PC-3 (cell line): ENCODE data around the gene UBE2F. TPM values are rescaled to one million over a fixed set of nuclear protein-coding genes. Genes with fewer than 3 reads are reported as not detected.
"Not testable (repeated sequence)": the region's sequence is repeated elsewhere in the genome, so short reads cannot be mapped to it uniquely, and the experiment has no call there.

Source experiments
- ATAC-seq: fragments of 200-7000 bp; cut with Tn5 transposase; 2 replicates; pipeline ENCODE4 v1.9.1; 2020; ENCODE audit warnings: mild to moderate bottlenecking, moderate library complexity
- BruUV-seq: library from RNA; stranded (reverse); fragments of 400-500 nt; replicated peaks from 2 replicates; lab custom pipeline; 2021; lab: Mats Ljungman, UMichigan
- CTCF ChIA-PET: fragments of 300-600 bp; sonication (Branson Sonifier 250); formaldehyde crosslinking; loops from one replicate; lab custom pipeline; 2022; ENCODE audit warnings: antibody characterized with exemption; lab: Charles Lee
- POLR2A ChIA-PET: fragments of 300-600 bp; sonication (Branson Sonifier 250); formaldehyde crosslinking; loops from one replicate; lab custom pipeline; 2022; ENCODE audit warnings: antibody characterized with exemption; ENCODE audit not compliant: unreplicated experiment; lab: Charles Lee
- DNase-seq: peaks from one replicate; pipeline ENCODE4 v3.0.0-alpha.2; 2015
- H2AFZ ChIP-seq: fragments of 300-600 bp; sonication (generic); 2 replicates; pipeline ENCODE4 v1.6.0; 2016; ENCODE audit warnings: antibody characterized with exemption, low read length
- H3F3A ChIP-seq: fragments of 300-600 bp; sonication (generic); one replicate; pipeline ENCODE4 v1.6.0; 2017; ENCODE audit warnings: antibody characterized with exemption, low read length, control low read depth, mild to moderate bottlenecking; ENCODE audit not compliant: unreplicated experiment
- H3K27ac ChIP-seq: fragments of 300-600 bp; sonication (generic); 2 replicates; pipeline ENCODE4 v1.5.1; 2016; ENCODE audit warnings: mild to moderate bottlenecking, low read length
- H3K27me3 ChIP-seq: fragments of 300-600 bp; sonication (generic); 2 replicates; pipeline ENCODE4 v1.6.1; 2016; ENCODE audit warnings: low read length, mixed read lengths
- H3K36me3 ChIP-seq: fragments of 300-600 bp; sonication (generic); 2 replicates; pipeline ENCODE4 v1.6.1; 2016; ENCODE audit warnings: low read depth, mixed run types, low read length, mixed read lengths
- H3K4me1 ChIP-seq: fragments of 300-600 bp; sonication (generic); 2 replicates; pipeline ENCODE4 v1.5.1; 2016; ENCODE audit warnings: low read length; ENCODE audit not compliant: insufficient read depth
- H3K4me2 ChIP-seq: fragments of 300-600 bp; sonication (generic); 2 replicates; pipeline ENCODE4 v1.6.0; 2016; ENCODE audit warnings: low read length
- H3K4me3 ChIP-seq: fragments of 300-600 bp; sonication (generic); 2 replicates; pipeline ENCODE4 v1.5.1; 2016; ENCODE audit warnings: mild to moderate bottlenecking, low read length, mixed read lengths
- H3K79me2 ChIP-seq: fragments of 300-600 bp; sonication (generic); 2 replicates; pipeline ENCODE4 v1.6.1; 2017; ENCODE audit warnings: low read length, mixed read lengths
- H3K9ac ChIP-seq: fragments of 300-600 bp; sonication (generic); 2 replicates; pipeline ENCODE4 v1.6.0; 2016; ENCODE audit warnings: mild to moderate bottlenecking, low read length
- H3K9me2 ChIP-seq: fragments of 300-600 bp; sonication (generic); replicated peaks from 2 replicates; pipeline ENCODE4 v1.6.1; 2016; ENCODE audit warnings: mixed run types, low read length, mixed read lengths
- H3K9me3 ChIP-seq: fragments of 300-600 bp; sonication (generic); 2 replicates; pipeline ENCODE4 v1.6.1; 2016; ENCODE audit warnings: low read length, mixed read lengths
- H4K20me1 ChIP-seq: fragments of 300-600 bp; sonication (generic); 2 replicates; pipeline ENCODE4 v1.6.1; 2016; ENCODE audit warnings: low read length, mixed read lengths
- EZH2 ChIP-seq: fragments of 300-600 bp; sonication (generic); IDR thresholded peaks from one replicate; pipeline ENCODE4 v1.6.1; 2017; ENCODE audit warnings: antibody characterized with exemption, mild to moderate bottlenecking, low read length; ENCODE audit not compliant: unreplicated experiment
- EZH2phosphoT487 ChIP-seq: fragments of 300-600 bp; sonication (generic); IDR thresholded peaks from 2 replicates; pipeline ENCODE4 v1.6.1; 2018; ENCODE audit warnings: mild to moderate bottlenecking, antibody characterized with exemption, low read length, borderline replicate concordance
- intact Hi-C: fragments of 100-400 bp; cut with micrococcal nuclease; formaldehyde crosslinking; loops from 2 replicates; pipeline ENCODE4 v1.9.0; 2023
- total RNA-seq: library from RNA; depleted of rRNA; stranded (reverse); fragments of >200 nt; gene quantifications from 2 replicates; pipeline ENCODE4 v1.2.3, GENCODE V29; 2014
- TF ChIP-seq, protein P1 (sequence below): fragments of 300-600 bp; sonication (generic); conservative IDR thresholded peaks from 2 replicates; pipeline ENCODE4 v1.5.1; 2017; ENCODE audit warnings: antibody characterized with exemption, low read depth, mild to moderate bottlenecking, low read length

Gene UBE2F
- total RNA-seq, 1 experiment from 2014 or later = 57.8 TPM

DNA sequence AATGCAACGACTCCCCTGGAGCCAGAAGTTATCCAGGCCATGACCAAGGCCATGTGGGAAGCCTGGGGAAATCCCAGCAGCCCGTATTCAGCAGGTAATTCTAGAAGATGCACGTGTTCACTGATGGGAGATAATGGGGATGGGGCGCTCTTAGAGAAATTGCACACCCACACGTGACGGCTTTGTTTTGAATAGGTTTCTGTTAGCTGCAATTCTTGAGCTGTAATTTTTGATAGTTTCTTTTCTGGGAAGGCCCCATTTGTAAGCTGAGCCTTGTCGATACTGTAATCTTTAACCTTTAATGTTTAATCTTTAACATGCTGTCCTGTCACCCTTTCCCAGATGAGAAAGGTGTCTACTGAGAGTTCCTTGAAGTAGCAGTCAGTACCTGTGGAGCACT, 97.6 kb downstream of the UBE2F start:
- CTCF ChIA-PET = no interaction called here

DNA sequence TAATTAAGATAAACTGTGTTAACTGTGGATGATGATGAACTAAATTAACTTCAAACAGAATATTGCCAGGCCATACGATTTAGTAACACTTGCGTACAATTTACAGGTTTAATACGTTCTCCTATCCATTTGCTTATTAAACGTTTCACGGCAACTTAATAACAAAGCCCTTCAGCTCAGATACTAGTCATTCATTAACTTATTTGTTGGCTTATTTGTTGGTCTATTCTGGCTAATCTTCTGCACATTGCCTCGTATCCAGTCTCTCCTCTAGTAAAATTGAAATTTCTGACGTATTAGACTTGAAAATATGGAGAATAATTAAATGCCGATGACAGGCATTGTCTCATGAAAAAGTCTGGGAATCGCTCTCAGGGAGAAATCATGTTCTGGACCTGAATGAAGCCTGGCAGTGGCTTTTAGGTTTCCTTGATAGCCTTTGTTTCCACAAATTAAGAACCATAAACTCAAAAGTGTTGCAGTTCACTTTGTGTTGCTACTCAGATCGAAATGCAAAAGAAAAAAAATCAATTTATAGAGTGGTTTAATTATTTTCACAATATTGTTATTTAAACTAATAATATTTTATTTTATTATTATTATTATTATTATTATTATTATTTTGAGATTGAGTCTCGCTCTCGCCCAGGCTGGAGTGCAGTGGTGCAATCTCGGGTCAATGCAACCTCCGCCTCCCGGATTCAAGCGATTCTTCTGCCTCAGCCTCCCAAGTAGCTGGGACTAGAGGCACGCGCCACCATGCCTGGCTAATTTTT, 98.4 kb downstream of the UBE2F start:
- Histone ChIP-seq H3K9me3 (no peaks in the 10 kb centered on the region), H4K20me1 (no peaks in the 10 kb centered on the region), H3K36me3 (peaks cover 22% of the 10 kb centered on the region), H3K9ac (no peak overlapping the region), H3K27me3 (no peaks in the 10 kb centered on the region), H3K4me1 (peaks cover 10% of the 10 kb centered on the region; the same call in 1 of the 2 replicates), H3F3A (no peaks in the 10 kb centered on the region), H3K79me2 (peaks cover 22% of the 10 kb centered on the region), H3K4me3 (no peak overlapping the region), H3K9me2 (no peaks in the 10 kb centered on the region), H2AFZ (no peak overlapping the region), H3K27ac (no peak overlapping the region), H3K4me2 (no peak overlapping the region)
- CTCF ChIA-PET = no interaction called here
- intact Hi-C loops = no loop called here
- POLR2A ChIA-PET = no interaction called here
- DNase-seq (no peak), ATAC-seq (no peak)
- no peak for TF ChIP-seq EZH2phosphoT487
- TF ChIP-seq EZH2 = no peak
- TF ChIP-seq, protein P1, sequence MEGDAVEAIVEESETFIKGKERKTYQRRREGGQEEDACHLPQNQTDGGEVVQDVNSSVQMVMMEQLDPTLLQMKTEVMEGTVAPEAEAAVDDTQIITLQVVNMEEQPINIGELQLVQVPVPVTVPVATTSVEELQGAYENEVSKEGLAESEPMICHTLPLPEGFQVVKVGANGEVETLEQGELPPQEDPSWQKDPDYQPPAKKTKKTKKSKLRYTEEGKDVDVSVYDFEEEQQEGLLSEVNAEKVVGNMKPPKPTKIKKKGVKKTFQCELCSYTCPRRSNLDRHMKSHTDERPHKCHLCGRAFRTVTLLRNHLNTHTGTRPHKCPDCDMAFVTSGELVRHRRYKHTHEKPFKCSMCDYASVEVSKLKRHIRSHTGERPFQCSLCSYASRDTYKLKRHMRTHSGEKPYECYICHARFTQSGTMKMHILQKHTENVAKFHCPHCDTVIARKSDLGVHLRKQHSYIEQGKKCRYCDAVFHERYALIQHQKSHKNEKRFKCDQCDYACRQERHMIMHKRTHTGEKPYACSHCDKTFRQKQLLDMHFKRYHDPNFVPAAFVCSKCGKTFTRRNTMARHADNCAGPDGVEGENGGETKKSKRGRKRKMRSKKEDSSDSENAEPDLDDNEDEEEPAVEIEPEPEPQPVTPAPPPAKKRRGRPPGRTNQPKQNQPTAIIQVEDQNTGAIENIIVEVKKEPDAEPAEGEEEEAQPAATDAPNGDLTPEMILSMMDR = no peak
- BruUV-seq = no TSS peak

More for the DNA sequence above, 97.6 kb downstream of the UBE2F start:
- POLR2A ChIA-PET = no interaction called here
- TF ChIP-seq, protein P1 = no peak
- TF ChIP-seq EZH2 = no peak
- no peak for TF ChIP-seq EZH2phosphoT487
- Histone ChIP-seq H3K4me2 (no peak overlapping the region), H3K9me2 (no peaks in the 10 kb centered on the region), H3K9me3 (no peaks in the 10 kb centered on the region), H3K4me3 (no peak overlapping the region), H3K9ac (no peak overlapping the region), H3K79me2 (peaks cover 25% of the 10 kb centered on the region), H4K20me1 (no peaks in the 10 kb centered on the region), H3K36me3 (peaks cover 19% of the 10 kb centered on the region), H2AFZ (no peak overlapping the region), H3K4me1 (peaks cover 18% of the 10 kb centered on the region; the same call in 1 of the 2 replicates), H3F3A (no peaks in the 10 kb centered on the region), H3K27ac (no peak overlapping the region), H3K27me3 (no peaks in the 10 kb centered on the region)
- intact Hi-C loops = loop anchor here (5.0 kb wide), 1 partner anchor 202 kb away; no protein-coding TSS in a partner anchor
- DNase-seq (no peak), ATAC-seq (no peak)
- BruUV-seq = no TSS peak

DNA sequence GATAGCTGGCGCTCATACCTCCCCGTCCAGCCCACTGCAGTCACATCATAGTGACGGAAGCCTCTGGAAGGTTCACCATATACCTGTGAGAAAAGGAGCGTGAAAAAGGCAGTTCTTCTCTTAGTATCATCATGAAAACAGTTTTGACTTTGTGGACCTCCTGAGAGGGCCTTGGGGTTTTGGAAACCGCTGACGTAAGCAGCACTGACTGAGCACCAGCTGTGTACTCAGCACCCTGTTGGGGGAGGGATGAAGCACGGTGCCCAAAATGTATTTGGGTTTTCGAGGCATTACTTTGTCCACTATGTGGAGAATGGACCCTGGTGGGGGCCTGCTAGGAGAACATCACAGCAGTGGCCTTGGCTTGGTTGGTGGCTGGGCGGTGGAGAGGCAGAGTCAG, 99.4 kb downstream of the UBE2F start:
- no peak for DNase-seq
- peaks cover 10% of the 10 kb centered on the region; the same call in 1 of the 2 replicates for H3K4me1 ChIP-seq
- H3K79me2 ChIP-seq = peaks cover 18% of the 10 kb centered on the region
- H3K27ac ChIP-seq = no peak overlapping the region
- no peak overlapping the region for H3K4me3 ChIP-seq
- no peak overlapping the region for H3K9ac ChIP-seq
- no peak for TF ChIP-seq EZH2phosphoT487
- ATAC-seq = no peak
- intact Hi-C loops = no loop called here
- H3K9me2 ChIP-seq = no peaks in the 10 kb centered on the region
- ChIA-PET POLR2A (no interaction called here), CTCF (no interaction called here)
- H3K36me3 ChIP-seq = peaks cover 22% of the 10 kb centered on the region
- H2AFZ ChIP-seq = no peak overlapping the region
- no peaks in the 10 kb centered on the region for H3K27me3 ChIP-seq
- no peaks in the 10 kb centered on the region for H3F3A ChIP-seq
- no peak overlapping the region for H3K4me2 ChIP-seq
- BruUV-seq = no TSS peak
- H3K9me3 ChIP-seq = no peaks in the 10 kb centered on the region
- no peaks in the 10 kb centered on the region for H4K20me1 ChIP-seq

DNA sequence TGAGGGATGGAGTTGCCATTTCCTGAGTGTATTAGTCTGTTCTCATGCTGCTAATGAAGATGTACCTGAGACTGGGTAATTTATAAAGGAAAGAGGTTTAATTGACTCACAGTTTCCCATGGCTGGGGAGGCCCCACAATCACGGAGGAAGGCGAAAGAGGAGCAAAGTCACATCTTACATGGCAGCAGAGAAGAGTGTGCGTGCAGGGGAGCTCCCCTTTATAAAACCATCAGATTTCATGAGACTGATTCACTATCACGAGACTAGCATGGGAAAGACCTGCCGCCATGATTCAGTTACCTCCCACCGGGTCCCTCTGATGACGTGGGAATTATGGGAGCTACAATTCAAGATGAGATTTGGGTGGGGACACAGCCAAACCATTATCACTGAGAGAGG, 99.9 kb downstream of the UBE2F start:
- H3K9me3 ChIP-seq, intact Hi-C loops, BruUV-seq, DNase-seq, H2AFZ ChIP-seq, H3K4me2 ChIP-seq, H4K20me1 ChIP-seq, H3K27me3 ChIP-seq, H3K9ac ChIP-seq, H3F3A ChIP-seq, H3K27ac ChIP-seq, CTCF ChIA-PET, POLR2A ChIA-PET, H3K9me2 ChIP-seq, H3K4me3 ChIP-seq, H3K4me1 ChIP-seq, ATAC-seq: not testable (repeated sequence)
- H3K36me3 ChIP-seq = peaks cover 22% of the 10 kb centered on the region
- peaks cover 13% of the 10 kb centered on the region for H3K79me2 ChIP-seq
